Effector CD8-positive, alpha-beta T cell (primary cell): ENCODE measurements around the gene CBX8.

Experiments used
- DNase-seq: peaks from one replicate; lab custom pipeline; 2025; lab: John Stamatoyannopoulos, UW

CBX8 gene

DNA sequence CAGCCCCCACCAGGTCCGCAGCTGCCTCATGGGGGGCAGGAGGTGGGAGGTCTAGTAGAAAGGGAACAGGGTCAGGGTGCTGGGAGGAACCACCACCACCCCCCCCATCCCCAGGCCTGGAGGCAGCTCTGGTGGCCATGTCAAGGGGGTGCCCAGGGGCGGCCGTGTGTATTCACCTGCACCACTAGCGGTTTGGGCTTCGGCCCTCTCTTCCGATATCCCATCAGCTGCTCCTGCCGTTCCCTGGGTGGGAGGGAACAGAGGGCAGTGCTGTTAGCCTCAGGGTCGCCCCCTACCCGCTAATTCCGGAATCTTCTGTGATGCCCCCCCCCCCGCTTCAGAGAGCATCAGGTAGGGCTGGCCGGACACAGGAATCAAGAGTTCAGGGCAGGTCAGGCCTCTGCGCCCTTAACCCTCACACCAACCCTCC lies 38.6 kb upstream of the CBX8 start:
- DNase-seq: no peak

DNA sequence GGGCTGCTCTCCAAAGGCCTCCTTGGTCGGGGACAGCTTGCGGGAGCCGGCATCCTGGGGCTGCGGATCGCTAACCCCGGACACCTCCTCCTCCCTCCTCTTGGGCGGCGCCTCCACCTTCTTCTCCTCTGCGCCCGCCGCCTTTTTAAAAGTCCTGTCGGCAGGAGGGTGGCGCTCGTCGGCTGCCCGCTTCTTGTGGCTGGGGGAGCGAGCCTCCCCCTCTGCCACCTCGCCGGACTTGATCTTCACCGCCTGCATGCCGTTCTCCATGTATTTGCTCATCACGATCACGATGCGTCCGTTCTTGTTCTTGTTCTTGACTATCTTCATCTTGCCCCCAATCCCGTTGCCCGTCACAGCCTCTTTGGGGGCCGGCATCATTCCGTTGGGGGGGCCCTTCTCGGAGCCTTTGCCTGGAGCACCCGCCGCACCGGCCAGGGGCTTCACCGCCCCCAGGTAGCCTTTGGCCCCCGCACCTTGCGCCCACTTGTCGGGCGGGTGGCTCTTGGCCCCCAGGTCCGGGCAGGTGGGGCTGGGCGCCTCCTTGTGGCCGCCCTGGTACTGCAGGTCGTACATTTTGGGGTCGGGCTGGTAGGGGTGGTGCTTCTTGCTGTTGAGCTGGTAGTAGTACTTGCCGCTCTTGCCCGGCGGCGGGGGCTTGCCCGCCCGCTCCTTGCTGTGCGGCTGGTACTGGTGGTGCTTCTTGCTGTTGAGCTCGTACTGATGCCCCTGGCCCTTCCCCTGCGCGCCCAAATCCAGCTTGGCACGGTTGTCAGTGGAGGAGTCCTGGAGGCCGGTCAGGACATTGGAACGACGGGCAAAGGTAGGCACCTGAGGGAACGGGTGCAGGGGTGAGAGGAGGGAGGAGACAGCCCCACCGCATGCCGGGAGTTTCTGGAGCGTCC lies 37.9 kb upstream of the CBX8 start:
- peak; percentile 37 for DNase-seq

DNA sequence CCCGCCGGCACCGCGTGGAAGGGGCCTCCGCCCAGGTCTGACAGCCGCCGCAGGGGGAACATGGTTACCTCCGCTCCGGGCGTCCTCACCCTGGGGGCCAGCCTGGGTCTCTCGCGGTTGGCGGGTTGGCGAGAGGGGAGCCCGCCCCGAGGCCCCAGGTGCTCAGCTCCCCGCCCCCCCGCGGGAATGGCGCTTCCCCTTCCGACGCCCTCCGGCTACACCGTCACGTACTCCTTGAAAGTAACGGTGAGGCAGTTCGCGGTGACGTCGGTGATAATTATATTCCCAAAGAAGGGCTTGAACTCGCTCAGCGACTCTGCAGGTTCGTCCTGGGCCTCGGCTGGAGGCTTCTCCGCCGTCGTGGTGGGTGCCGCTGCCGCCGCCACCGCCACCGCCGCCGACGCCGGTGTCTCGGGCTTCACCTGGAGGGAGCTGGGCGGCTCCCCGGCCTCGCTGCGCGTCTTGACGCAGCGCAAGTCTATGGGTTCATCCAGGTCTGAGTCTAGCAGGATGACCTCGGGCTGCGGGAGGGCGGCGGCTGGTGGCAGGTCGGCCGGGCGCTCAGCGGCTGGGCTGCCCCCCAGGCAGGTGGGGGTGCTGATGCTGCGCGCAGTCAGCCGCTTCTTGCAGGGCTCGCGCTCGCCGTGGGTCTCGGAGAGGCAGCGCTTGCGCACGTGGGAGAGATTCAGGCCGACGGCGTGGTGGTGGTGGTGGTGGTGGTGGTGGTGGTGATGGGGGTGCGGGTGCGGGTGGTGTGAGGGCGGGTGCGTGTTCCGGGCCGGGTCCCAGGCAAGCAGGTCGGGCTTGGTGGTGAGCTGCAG lies 37.1 kb upstream of the CBX8 start:
- DNase-seq: no peak

DNA sequence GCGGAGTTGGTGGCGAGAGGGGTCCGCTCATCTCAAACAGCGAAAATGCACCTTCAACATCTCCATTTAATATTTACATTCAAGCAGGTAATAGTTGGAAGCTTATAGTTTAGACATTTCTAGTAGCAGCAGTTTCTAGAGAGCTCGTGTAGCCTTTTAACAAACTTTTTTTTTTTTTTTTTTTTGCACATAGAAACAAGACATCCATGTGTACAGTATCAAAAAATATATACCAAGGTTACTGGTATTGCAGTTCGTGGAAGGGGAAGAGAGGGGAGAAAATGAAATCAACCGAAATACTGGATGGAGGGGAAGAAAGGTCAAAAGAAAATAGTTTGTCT lies 36.2 kb upstream of the CBX8 start:
- no peak for DNase-seq

DNA sequence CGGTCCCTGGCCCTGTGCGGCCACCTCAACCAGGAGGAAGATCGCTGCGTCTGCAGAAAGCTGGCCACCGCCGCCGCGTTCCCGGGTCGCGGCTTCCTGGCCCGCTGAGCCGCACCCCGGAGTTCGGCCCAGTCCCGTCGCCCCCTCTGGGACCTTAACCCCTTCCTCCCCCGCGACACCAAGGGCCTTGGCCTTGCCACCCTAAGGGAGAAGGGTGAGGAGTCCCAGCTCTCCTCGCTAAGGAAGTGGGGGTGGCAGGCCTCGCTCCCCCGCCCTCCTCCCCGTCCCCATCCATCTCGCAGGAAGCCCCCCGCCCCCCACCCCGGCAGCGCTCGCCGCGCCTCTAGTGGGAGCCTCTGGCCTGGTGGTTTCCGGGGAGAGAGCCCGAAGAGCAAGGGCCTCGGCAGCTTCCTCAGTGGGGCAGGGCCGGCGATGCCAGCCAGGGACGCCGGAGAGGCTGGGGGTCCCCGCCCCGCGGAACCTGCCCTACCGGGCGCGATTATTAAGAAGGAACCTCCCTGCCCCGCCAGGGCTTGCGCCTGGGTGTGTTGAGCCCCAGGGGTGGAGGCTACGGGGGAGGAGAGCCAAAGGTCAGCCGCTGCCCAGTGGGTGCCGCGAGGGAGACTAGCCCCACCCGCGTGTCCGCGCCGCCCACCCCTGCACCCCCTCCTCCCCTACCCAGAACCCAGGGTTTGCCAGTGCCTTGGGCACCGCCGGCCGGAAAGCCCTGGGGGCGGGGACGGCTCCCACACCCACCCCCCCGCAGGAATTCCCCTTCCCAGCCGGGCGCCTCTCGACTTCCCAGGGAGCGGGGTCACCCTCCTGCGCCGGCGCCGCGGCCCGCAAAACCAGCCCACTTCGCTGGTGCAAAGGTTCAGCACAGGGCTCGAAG lies 35.6 kb upstream of the CBX8 start:
- DNase-seq: no peak

DNA sequence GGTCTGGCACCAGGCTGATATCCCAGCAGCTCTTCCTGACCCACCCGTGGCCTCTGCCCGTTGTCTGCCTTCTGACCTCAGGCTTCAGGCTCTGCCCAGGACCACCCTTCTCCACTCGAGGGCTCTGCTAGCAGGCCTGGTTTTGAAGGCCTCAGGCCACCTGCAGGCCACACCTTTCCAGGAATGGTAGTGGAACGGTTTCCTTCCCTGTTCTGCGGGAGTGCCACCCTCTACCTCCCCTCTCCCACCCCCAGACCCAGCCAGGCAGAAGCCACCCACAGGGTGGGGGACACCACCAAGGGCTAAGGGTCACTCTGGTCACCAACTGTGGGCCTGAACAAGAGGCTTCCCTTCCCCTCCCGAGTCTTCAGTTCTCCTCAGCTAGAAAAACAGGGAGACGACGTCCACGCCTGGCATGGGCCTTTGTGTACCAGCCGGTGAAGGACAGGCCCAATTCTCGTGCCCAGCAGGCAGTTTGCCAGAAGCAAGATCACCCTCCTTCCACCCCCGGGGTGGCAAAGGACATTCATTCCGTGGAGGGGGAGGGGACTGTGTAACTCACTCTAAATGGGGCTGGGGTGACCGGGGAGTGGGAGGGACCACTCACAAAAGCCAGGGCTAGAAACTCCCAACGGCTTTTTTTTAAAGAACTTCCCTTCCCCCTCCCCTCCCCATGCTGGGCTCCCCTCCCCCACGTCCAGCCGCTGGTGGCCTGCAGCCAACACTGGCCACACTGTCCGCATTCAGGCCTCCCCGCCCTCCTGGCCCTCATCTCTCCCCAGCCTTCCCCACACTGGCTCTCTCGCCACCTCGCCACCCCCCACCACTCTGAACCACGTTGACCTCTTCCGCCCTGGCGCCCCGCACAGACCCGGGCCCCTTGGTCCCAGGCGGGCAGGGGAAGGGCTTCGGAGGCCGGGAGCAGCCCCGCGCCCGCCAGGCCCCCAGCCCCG lies 34.7 kb upstream of the CBX8 start:
- DNase-seq: no peak

DNA sequence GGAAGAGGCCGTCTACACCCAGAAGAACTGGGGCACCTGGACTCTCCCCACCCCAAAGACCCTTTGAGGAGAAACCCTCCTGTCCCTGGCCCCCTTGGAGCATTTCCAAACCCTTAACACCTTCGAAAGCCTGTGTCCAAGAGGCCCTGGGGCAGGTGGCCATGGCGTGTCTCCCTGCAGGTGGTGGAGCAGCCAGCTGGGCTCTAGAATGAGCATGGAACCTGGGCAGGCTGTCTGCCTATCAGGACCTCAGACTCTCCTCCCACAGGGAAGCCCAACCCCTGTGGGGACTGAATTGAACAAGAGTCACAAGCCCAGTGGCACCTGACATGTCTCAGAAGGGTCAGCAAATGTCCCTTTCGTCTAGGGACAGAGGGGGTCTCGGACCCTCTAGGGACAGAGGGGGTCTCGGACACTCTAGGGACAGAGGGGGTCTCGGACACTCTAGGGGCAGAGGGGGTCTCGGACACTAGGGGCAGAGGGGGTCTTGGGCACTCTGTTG lies 33.9 kb upstream of the CBX8 start:
- DNase-seq: no peak

DNA sequence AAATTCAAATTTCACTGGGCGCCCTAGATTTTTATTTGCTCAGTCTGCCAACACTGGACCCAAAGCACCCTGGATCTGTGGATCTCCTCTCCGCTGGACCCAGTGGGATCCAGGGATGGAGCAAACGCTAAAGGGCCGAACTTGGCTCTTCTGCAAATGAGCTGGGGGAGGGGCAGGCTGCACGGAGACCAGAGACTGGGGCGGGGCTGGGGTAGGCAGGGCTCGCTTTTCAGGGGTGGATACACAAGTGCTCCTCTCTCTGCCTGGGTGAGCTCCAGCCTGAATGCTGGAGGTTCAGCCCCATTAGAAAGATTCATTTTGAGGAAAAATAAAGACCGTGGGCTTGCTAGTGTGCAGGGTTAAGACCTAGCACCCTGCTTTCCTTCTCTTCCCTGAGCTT lies 33.4 kb upstream of the CBX8 start:
- DNase-seq: no peak

DNA sequence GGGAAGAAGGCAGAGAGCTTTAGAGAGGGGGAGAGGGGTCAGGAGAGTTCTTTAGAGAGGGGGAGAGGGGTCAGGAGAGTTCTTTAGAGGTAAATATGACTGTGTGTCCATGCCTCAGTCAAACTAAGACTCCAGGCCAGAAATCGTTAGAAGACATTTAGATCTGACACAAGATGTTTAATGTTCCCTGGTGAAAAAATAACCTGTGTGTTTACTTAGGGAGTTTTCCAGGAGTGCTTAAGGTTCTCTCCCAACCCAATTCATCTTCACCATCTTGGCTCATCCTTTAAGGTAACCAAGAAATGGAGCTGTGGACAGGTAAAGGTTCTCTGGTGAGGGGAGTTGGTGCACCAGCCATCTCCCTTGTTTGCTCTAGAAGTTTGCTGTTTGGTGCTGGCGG lies 32.6 kb upstream of the CBX8 start:
- DNase-seq: no peak

DNA sequence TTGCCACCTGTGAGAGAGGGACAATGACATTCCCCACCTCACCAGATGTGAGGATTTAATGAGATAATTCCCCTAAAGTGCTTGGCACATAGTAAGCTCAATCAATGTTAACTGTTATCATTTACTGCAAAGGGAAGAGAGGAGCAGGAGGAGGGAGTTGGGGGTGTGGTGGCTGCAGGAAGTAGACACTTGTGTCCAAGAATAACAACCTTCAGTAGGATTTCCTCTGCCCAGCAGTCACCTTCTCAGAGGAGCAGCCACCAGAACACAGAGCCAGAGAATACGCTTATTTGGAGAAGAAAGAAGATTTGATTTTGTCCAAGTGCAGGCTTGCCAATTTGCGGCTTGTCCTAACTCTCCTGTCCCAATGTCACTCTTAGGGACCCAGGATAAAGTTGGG lies 32.1 kb upstream of the CBX8 start:
- DNase-seq: no peak

DNA sequence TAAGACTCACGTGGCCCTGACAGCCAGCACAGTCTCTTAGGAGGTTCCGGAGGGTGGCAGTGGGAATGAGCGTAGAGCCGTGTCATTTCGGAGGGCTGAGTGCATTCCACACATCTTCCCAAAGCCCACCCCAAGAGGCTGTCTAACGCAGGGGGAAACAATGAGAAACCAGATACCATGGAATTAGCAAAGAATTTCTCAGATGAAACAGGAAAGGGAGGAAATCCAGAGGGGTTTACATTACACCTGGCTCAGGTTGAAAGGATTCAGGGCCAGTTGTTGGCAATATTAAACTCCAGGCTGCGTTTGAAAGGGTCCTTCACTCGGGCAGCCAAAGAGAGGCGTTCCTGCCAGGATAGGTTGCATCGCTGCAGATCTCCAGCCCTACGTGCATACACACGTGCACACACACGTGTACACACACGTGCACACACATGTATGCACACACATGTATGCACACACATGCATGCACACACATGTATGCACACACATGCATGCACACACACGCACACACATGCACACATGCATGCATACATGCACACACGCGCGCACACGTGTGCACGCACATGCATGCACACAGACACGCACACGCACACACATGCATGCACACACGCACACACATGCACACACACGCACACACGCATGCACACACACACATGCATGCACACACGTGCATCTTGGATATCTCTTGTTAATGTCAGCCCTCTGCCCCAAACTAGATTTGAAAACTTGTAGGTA lies 30.1 kb upstream of the CBX8 start:
- DNase-seq: no peak

DNA sequence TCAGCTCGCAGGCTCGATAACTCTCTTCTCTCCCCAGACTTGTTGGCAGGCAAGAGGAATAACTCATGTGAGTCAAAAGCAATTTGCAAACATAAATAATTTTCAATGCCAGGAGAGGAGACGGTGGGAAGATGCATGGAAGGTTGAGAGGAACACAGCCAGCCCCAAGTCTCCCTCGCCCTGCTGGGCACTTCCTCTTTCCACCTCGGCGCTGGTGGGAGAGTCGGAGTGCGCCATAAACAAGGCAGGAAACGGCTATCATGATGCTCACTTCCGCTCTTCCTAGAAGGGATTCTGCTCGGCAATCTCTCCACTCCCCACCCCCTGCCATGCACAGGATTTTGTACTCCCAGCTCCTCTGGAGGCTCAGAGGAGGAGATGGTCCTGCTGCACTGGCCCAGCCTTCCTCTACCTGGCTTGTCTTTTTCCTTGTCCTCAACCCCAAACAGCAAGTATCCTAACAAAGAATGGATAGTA lies 29.4 kb upstream of the CBX8 start:
- DNase-seq: no peak

DNA sequence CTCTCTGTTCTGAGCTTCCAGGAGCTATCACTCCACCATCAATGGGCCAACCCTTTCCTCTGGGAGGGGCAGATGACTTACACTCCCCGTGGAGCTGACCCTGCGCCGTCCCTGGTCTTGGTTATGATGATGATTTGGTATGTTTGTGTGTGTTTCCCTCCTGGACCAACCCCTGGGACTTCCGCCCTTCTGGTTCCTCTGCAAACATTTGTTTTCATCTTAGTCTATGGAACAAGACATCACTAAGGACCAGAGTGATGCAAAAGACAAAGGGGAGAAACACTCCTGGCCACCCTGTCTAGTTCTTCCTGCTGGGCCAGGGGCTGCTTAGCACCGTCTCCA lies 28.7 kb upstream of the CBX8 start:
- DNase-seq: no peak

DNA sequence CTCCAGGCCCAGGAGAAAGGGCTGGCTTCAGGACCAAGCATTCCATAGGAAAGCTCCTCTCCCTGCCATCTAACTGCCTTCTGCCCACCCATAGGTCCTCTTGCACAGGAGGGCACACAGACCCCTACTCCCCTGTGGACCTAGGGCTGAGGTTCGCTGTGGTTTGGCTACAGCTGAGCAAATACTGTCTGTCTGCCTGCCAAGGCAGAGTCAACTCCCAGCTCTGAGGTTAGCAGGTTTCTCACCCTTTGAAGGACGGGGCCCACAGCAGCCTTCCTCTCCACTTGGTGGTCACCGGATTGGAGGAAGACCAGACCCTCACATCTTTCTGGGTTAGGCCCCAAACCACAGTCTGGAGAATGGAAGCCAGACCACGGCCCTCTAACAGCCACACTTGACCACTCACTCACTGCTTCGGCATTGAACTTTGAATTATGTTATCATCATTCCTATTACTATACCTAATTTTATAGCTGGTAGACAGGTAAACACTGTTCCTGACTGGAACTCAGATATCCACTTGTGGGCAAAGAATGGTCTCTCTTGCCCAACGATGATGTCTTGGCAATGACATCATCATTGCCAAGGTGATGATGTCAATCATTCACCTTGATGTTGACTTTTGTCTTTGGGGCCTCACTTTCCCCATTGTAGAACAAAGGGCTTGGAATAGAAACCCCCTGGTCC lies 28.2 kb upstream of the CBX8 start:
- no peak for DNase-seq

DNA sequence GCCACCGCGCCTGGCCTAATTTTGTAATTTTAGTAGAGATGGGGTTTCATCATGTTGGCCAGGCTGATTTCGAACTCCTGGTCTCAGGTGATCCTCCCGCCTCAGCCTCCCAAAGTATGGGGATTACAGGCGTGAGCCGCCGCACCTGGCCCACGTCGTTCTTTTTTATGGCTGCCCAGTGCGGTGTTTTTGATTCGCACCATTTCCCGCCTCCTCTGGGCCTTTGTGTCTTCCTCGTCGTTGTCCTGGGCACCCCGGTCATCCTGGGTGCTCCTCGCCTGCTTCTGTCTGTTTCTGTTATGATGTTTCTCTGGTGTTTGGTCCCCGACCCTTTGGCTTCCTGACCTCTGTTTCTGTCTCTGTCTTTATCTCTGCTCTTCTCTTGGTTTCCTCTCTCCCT lies 27.4 kb upstream of the CBX8 start:
- no peak for DNase-seq

DNA sequence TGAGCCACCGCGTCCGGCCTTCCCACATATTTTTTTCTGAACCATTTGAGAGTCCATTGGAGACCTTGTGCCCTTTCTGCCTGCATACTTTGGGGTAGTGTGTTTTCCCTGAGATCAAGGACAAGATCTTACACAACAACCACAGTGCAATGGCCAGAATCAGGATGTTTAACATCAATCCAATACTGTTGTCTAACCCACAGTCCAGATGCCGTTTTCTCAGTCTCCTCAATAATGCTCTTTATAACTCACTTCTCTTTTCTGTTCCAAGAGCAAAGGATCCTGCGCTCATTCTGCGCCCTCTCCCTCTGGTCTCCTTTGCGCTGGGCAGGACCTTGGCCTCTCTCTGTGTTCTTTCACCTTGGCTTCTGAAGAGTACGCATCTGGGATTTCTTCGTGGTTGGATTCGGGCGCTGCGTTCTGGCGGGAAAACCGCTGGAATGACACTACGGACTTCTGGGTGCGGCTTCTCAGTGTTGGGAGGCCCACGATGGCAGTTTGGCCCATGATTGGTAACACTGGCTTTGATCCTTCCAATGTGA lies 25.8 kb upstream of the CBX8 start:
- DNase-seq: no peak

DNA sequence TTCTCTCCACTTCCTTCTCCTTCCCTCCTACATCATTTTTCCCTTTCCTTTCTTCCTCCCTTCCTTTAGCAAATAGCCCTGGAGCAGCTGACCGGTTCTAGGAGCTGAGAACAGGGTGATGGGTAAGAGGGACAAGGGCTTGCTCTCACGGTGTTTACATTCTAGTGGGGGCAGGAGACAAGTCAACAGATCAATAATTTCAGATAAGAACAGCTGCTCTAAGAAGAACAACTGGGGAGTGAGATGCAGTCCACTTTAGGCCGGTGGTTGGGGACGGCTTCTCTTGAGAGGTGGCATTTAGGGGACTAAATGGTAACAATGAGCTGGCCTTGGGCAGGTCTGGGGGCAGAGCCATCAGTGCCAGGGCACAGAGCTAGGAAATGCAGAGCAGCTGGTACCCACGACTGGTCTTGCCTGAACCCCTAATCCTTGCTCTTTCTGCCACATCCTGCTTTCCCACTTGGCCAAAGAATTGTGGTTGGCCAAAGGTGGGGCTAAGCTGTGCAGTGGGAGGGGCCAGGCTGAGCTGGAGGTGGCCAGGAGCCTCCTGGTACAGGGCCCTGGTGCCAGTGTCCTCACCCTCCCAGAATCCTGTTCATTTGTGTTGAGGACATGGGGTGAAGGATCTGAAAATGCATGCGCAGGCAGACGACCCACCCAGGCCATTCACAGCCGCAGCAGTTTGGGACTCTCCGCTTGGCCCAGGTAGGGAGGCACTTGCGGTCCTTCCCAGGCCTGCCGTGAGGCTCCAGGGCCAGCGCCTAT lies 24.6 kb upstream of the CBX8 start:
- DNase-seq: no peak

DNA sequence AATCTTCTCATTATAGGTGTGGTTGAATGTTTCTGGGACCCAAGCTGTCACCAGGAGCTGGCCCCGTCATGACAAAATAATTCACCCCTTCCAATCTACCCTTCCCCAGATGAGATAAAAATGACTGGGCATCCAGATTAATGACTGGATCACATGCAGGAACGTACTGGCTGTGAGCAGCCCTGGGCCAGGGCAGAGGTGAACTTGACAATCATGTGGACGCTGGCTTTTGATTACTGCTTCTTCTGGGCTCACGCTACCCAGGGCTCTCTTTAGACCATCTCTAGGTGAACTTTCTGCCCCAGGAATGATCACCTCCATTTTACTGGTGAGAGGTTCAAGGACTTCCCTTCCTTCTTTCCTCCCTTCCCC lies 24.1 kb upstream of the CBX8 start:
- DNase-seq: no peak
